Panc1 (cell line): Measurements from ENCODE around the gene GUCY1A1. TPM values are rescaled to one million over a fixed set of nuclear protein-coding genes. Genes with fewer than 3 reads are reported as not detected.

Experiments used
- ATAC-seq: fragments of 200-7000 bp; cut with Tn5 transposase; 2 replicates; pipeline ENCODE4 v1.9.1; 2020; ENCODE audit warnings: mild to moderate bottlenecking, moderate library complexity
- BruUV-seq: library from RNA; stranded (reverse); fragments of 400-500 nt; replicated peaks from 2 replicates; lab custom pipeline; 2021; lab: Mats Ljungman, UMichigan
- CTCF ChIA-PET: fragments of 300-600 bp; sonication (Branson Sonifier 250); formaldehyde crosslinking; loops from one replicate; lab custom pipeline; 2022; ENCODE audit warnings: antibody characterized with exemption; lab: Charles Lee
- POLR2A ChIA-PET: fragments of 300-600 bp; sonication (Branson Sonifier 250); formaldehyde crosslinking; loops from one replicate; lab custom pipeline; 2022; ENCODE audit warnings: antibody characterized with exemption; lab: Charles Lee
- DNase-seq: peaks from one replicate; pipeline ENCODE4 v3.0.0-alpha.2; 2010; ENCODE audit warnings: low read depth, low spot score
- H3K27ac ChIP-seq: 2 replicates; pipeline ENCODE4 v1.5.1; 2011; ENCODE audit warnings: mild to moderate bottlenecking, low read length, inconsistent platforms
- H3K27me3 ChIP-seq: fragments of 200-500 bp; sonication (Bioruptor generic); 2 replicates; pipeline ENCODE4 v1.6.0; 2014; ENCODE audit warnings: low read length, inconsistent platforms; ENCODE audit not compliant: control insufficient read depth, insufficient read depth
- H3K36me3 ChIP-seq: fragments of 200-500 bp; sonication (Bioruptor generic); 2 replicates; pipeline ENCODE4 v1.5.1; 2014; ENCODE audit warnings: inconsistent platforms, mild to moderate bottlenecking, low read length, moderate library complexity; ENCODE audit not compliant: control insufficient read depth, insufficient read depth
- H3K4me1 ChIP-seq: 2 replicates; pipeline ENCODE4 v1.5.1; 2011; ENCODE audit warnings: inconsistent platforms, mild to moderate bottlenecking, low read length, moderate library complexity; ENCODE audit not compliant: control insufficient read depth, insufficient read depth
- H3K4me3 ChIP-seq, 2 experiments: 2 replicates each; pipeline ENCODE4 v1.5.1; 2011 to 2012; ENCODE audit warnings: low read depth in 2 of 2, low read length in 2 of 2, mild to moderate bottlenecking in 2 of 2, inconsistent platforms in 1 of 2, moderate library complexity in 1 of 2
- H3K9me3 ChIP-seq: fragments of 200-500 bp; sonication (Bioruptor generic); 2 replicates; pipeline ENCODE4 v1.5.1; 2014; ENCODE audit warnings: low read depth, mild to moderate bottlenecking, inconsistent platforms, low read length, moderate library complexity; ENCODE audit not compliant: control insufficient read depth, insufficient read depth
- POLR2AphosphoS5 ChIP-seq: IDR thresholded peaks from 2 replicates; pipeline ENCODE4 v1.6.1; 2012; ENCODE audit warnings: mild to moderate bottlenecking, low read depth, low read length, moderate library complexity
- SIN3A ChIP-seq: IDR thresholded peaks from 2 replicates; pipeline ENCODE4 v1.6.1; 2012; ENCODE audit warnings: low read depth, mild to moderate bottlenecking, low read length, moderate library complexity, borderline replicate concordance; ENCODE audit not compliant: insufficient read depth
- TCF7L2 ChIP-seq: IDR thresholded peaks from 2 replicates; pipeline ENCODE4 v1.6.1; 2011; ENCODE audit warnings: mild to moderate bottlenecking, low read depth, low read length, inconsistent platforms
- in situ Hi-C: cut with HindIII; loops from 2 replicates; pipeline ENCODE4 v1.10.0; 2016; ENCODE audit warnings: low sequenced_read_pairs, low pct_unique_long_range_greater_than_20kb
- intact Hi-C: fragments of 100-400 bp; cut with micrococcal nuclease; formaldehyde crosslinking; loops from one replicate; pipeline ENCODE4 v1.10.0; 2022; ENCODE audit not compliant: unreplicated experiment
- total RNA-seq: library from RNA; stranded (reverse); gene quantifications from one replicate; pipeline ENCODE4 v1.2.1, GENCODE V29; 2021; ENCODE audit not compliant: unreplicated experiment
- TF ChIP-seq, protein P1 (sequence below), 2 experiments: IDR thresholded peaks; 2 replicates each; pipeline ENCODE4 v1.6.1; 2011 to 2012; ENCODE audit warnings: low read depth in 2 of 2, control low read depth in 1 of 2, low read length in 1 of 2, mild to moderate bottlenecking in 1 of 2, moderate library complexity in 1 of 2; ENCODE audit not compliant: insufficient read depth in 1 of 2
- TF ChIP-seq, protein P2 (sequence below): fragments of 450-650 bp; IDR thresholded peaks from 2 replicates; pipeline ENCODE4 v1.5.1; 2017; ENCODE audit warnings: mild to moderate bottlenecking

GUCY1A1 gene
- total RNA-seq, 1 experiment from 2014 or later = 0.57 TPM

DNA sequence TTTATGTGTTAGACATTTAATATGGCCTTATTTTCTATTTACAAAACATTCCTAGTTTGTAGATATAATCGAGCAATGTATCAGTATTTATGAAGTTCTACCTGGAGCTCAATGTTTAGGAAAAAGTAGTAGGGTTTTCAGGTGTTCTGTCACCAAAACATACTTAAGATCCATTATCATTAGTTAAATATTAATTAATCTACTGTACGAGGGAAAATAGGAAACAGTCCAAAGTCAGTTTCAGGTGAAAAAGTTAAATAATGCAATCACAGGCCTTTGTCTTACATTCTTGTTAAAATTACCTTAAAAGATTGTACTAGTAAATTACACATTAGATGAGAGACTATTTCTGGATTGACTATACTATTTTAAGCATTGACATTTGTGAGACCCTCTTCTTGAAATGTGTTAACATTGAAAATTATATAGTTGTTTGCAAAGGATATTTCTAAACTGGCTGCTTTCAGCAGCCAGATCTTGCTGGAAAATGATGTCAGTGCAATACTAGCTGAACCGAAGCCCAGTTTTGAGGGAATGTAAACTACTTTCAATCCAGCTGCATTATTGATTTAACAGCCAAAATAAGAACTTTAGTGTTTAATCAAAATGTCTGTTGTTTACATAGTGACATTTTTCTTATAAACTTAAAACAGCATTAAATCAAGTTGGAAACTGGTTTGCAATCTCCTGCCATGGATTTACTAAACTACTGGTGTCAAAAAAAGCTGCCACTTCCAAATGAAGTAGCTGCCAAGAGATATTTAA lies 111.5 kb downstream of the GUCY1A1 start:
- DNase-seq (no peak), ATAC-seq (no peak)
- Histone ChIP-seq H3K4me1 (no peaks in the 10 kb centered on the region), H3K36me3 (no peaks in the 10 kb centered on the region), H3K4me3 (no peak overlapping the region), H3K27me3 (no peaks in the 10 kb centered on the region), H3K27ac (no peak overlapping the region), H3K9me3 (no peaks in the 10 kb centered on the region)
- BruUV-seq = no TSS peak
- ChIA-PET CTCF (no interaction called here), POLR2A (no interaction called here)
- intact Hi-C loops (no loop called here), in situ Hi-C loops (no loop called here)
- TF ChIP-seq POLR2AphosphoS5 = no peak
- TF ChIP-seq TCF7L2 = no peak
- TF ChIP-seq, protein P1, sequence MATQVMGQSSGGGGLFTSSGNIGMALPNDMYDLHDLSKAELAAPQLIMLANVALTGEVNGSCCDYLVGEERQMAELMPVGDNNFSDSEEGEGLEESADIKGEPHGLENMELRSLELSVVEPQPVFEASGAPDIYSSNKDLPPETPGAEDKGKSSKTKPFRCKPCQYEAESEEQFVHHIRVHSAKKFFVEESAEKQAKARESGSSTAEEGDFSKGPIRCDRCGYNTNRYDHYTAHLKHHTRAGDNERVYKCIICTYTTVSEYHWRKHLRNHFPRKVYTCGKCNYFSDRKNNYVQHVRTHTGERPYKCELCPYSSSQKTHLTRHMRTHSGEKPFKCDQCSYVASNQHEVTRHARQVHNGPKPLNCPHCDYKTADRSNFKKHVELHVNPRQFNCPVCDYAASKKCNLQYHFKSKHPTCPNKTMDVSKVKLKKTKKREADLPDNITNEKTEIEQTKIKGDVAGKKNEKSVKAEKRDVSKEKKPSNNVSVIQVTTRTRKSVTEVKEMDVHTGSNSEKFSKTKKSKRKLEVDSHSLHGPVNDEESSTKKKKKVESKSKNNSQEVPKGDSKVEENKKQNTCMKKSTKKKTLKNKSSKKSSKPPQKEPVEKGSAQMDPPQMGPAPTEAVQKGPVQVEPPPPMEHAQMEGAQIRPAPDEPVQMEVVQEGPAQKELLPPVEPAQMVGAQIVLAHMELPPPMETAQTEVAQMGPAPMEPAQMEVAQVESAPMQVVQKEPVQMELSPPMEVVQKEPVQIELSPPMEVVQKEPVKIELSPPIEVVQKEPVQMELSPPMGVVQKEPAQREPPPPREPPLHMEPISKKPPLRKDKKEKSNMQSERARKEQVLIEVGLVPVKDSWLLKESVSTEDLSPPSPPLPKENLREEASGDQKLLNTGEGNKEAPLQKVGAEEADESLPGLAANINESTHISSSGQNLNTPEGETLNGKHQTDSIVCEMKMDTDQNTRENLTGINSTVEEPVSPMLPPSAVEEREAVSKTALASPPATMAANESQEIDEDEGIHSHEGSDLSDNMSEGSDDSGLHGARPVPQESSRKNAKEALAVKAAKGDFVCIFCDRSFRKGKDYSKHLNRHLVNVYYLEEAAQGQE (IDR thresholded peaks at IDR 0.05; ENCODE audit: insufficient read depth in 1 of 2, low read depth in 2 of 2, low read length in 1 of 2) = no peak
- TF ChIP-seq, protein P2, sequence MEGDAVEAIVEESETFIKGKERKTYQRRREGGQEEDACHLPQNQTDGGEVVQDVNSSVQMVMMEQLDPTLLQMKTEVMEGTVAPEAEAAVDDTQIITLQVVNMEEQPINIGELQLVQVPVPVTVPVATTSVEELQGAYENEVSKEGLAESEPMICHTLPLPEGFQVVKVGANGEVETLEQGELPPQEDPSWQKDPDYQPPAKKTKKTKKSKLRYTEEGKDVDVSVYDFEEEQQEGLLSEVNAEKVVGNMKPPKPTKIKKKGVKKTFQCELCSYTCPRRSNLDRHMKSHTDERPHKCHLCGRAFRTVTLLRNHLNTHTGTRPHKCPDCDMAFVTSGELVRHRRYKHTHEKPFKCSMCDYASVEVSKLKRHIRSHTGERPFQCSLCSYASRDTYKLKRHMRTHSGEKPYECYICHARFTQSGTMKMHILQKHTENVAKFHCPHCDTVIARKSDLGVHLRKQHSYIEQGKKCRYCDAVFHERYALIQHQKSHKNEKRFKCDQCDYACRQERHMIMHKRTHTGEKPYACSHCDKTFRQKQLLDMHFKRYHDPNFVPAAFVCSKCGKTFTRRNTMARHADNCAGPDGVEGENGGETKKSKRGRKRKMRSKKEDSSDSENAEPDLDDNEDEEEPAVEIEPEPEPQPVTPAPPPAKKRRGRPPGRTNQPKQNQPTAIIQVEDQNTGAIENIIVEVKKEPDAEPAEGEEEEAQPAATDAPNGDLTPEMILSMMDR = no peak
- TF ChIP-seq SIN3A = no peak

DNA sequence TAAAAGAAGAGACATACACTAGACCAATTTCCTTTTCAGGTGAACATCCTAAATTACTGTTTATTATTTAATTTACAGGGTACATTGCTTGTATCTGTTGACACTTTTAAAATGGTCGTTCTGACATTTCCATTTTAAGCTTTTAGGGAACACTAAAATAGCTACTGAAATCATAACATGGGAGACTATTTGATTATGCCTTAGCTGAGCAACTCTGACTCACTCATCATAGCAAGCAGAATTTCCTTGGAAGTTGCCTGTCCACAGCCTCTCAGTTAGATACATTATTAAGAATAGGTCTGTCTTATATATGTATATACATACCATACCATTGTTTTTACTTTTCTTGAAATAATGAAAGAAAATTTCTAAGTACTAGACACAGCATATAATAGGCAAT lies 114.1 kb downstream of the GUCY1A1 start:
- POLR2A ChIA-PET = no interaction called here
- no peaks in the 10 kb centered on the region for H3K4me1 ChIP-seq
- no peaks in the 10 kb centered on the region for H3K36me3 ChIP-seq
- DNase-seq (no peak), ATAC-seq (no peak)
- no peak overlapping the region for H3K27ac ChIP-seq
- TF ChIP-seq POLR2AphosphoS5 (no peak), TCF7L2 (no peak), SIN3A (no peak)
- TF ChIP-seq, protein P2 = no peak
- TF ChIP-seq, protein P1 (IDR thresholded peaks at IDR 0.05; ENCODE audit: insufficient read depth in 1 of 2, low read depth in 2 of 2, low read length in 1 of 2) = no peak
- H3K27me3 ChIP-seq = no peaks in the 10 kb centered on the region
- in situ Hi-C loops (no loop called here), intact Hi-C loops (loop anchor here (10.0 kb wide), 1 partner anchor 976 kb away; no protein-coding TSS in a partner anchor)
- BruUV-seq = no TSS peak
- CTCF ChIA-PET = no interaction called here
- no peak overlapping the region for H3K4me3 ChIP-seq
- no peaks in the 10 kb centered on the region for H3K9me3 ChIP-seq
